GM12878 (cell line): ENCODE results near the gene ALMS1. TPM values are rescaled to one million over a fixed set of nuclear protein-coding genes. Genes with fewer than 3 reads are reported as not detected.

ENCODE experiments used
- ATAC-seq: fragments of 200-7000 bp; cut with Tn5 transposase; 3 replicates; pipeline ENCODE4 v1.9.1; 2020; ENCODE audit warnings: mild to moderate bottlenecking, moderate library complexity
- BruUV-seq: library from RNA; stranded (reverse); fragments of 400-500 nt; replicated peaks from 2 replicates; lab custom pipeline; 2021; lab: Mats Ljungman, UMichigan
- CTCF ChIA-PET: fragments of 300-600 bp; sonication (Branson Sonifier 250); formaldehyde crosslinking; extraction: SDS; loops from one replicate; lab custom pipeline; 2021; ENCODE audit warnings: inconsistent platforms; lab: Yijun Ruan, JAX
- POLR2A ChIA-PET: fragments of 350-600 bp; formaldehyde crosslinking; extraction: SDS; loops from one replicate; lab custom pipeline; 2021; ENCODE audit warnings: inconsistent platforms; lab: Charles Lee
- RAD21 ChIA-PET: fragments of 300-600 bp; sonication (Branson Sonifier 250); formaldehyde crosslinking; loops from one replicate; lab custom pipeline; 2023; ENCODE audit warnings: antibody characterized with exemption; ENCODE audit not compliant: unreplicated experiment; lab: Charles Lee
- SMC1A ChIA-PET: fragments of 300-600 bp; sonication (Branson Sonifier 250); formaldehyde crosslinking; loops from one replicate; lab custom pipeline; 2023; ENCODE audit not compliant: unreplicated experiment, uncharacterized antibody; lab: Charles Lee
- DNase-seq: peaks from one replicate; pipeline ENCODE4 v3.0.0-alpha.2; 2011; ENCODE audit warnings: low read depth, low spot score
- FAIRE-seq: peaks from 3 replicates; lab custom pipeline; 2011; peaks lifted over from hg19 to GRCh38; lab: Jason Lieb, UNC
- H2AFZ ChIP-seq: 2 replicates; pipeline ENCODE4 v1.6.0; 2011; ENCODE audit warnings: low read depth, low read length, control low read depth; ENCODE audit not compliant: control insufficient read depth
- H3K27ac ChIP-seq: 2 replicates; pipeline ENCODE4 v1.5.1; 2011; ENCODE audit warnings: control low read depth; ENCODE audit not compliant: control insufficient read depth, insufficient read depth
- H3K27me3 ChIP-seq, 2 experiments: replicated peaks in 1 of 2; 2 replicates each; pipeline versions ENCODE4 v1.6.0 to v1.6.1; 2011; ENCODE audit warnings: low read length in 1 of 2; ENCODE audit not compliant: control insufficient read depth in 2 of 2, insufficient read depth in 2 of 2
- H3K36me3 ChIP-seq, 2 experiments: 2 replicates each; pipeline ENCODE4 v1.5.1; 2011; ENCODE audit warnings: low read length in 1 of 2; ENCODE audit not compliant: control insufficient read depth in 2 of 2, insufficient read depth in 2 of 2
- H3K4me1 ChIP-seq: 2 replicates; pipeline ENCODE4 v1.6.1; 2011; ENCODE audit warnings: mild to moderate bottlenecking, low read length, moderate library complexity, mixed read lengths; ENCODE audit not compliant: control insufficient read depth, insufficient read depth
- H3K4me2 ChIP-seq: 2 replicates; pipeline ENCODE4 v1.6.0; 2011; ENCODE audit warnings: control low read depth; ENCODE audit not compliant: control insufficient read depth, insufficient read depth
- H3K4me3 ChIP-seq: fragments of 200-600 bp; sonication (generic); 2 replicates; pipeline ENCODE4 v1.5.1; 2016
- H3K79me2 ChIP-seq: 2 replicates; pipeline ENCODE4 v1.6.0; 2011; ENCODE audit warnings: low read length; ENCODE audit not compliant: control insufficient read depth, insufficient read depth
- H3K9ac ChIP-seq: 2 replicates; pipeline ENCODE4 v1.8.0; 2011; ENCODE audit warnings: low read length, control low read depth, mixed read lengths; ENCODE audit not compliant: control insufficient read depth, insufficient read depth
- H3K9me3 ChIP-seq: replicated peaks from 3 replicates; pipeline ENCODE4 v1.5.1; 2011; ENCODE audit warnings: mild to moderate bottlenecking, low read length; ENCODE audit not compliant: control insufficient read depth, insufficient read depth
- H4K20me1 ChIP-seq: 2 replicates; pipeline ENCODE4 v1.6.0; 2011; ENCODE audit not compliant: control insufficient read depth, insufficient read depth
- CBX5 ChIP-seq: sonication (generic); IDR thresholded peaks from 2 replicates; pipeline ENCODE4 v1.6.1; 2016; ENCODE audit warnings: low read depth, moderate library complexity, mild to moderate bottlenecking, inconsistent platforms
- EP300 ChIP-seq, 2 experiments: fragments of 150-350 bp in 1 of 2; IDR thresholded peaks; 2 replicates each; pipeline ENCODE4 v1.6.1; 2011 to 2012; ENCODE audit warnings: low read depth in 2 of 2, low read length in 2 of 2, borderline replicate concordance in 1 of 2, improper control_type of control experiment in 1 of 2, inconsistent platforms in 1 of 2; ENCODE audit not compliant: control insufficient read depth in 1 of 2
- ZBTB40 ChIP-seq: fragments of 450-650 bp; IDR thresholded peaks from 2 replicates; pipeline ENCODE4 v1.6.1; 2016; ENCODE audit warnings: mild to moderate bottlenecking, moderate library complexity, borderline replicate concordance
- WGBS: methylation state at CpG from one replicate; pipeline ENCODE4 v1.1.6; 2016; ENCODE audit warnings: low lambda C conversion rate; ENCODE audit not compliant: insufficient replicate concordance, insufficient coverage; ENCODE audit errors: missing lambda C conversion rate; 5-methylcytosine and 5-hydroxymethylcytosine counted together
- in situ Hi-C: fragments of 300-500 bp; cut with MboI; formaldehyde crosslinking; loops from 9 replicates; pipeline ENCODE4 v1.14.3; 2018; ENCODE audit warnings: mixed read lengths
- intact Hi-C: fragments of 100-400 bp; cut with micrococcal nuclease; formaldehyde crosslinking; loops from one replicate; pipeline ENCODE4 v1.14.2; 2022; ENCODE audit not compliant: unreplicated experiment
- polyA plus RNA-seq, 11 experiments: library from polyadenylated mRNA; depleted of rRNA in 4 of 11; unstranded in 6 of 11; stranded (reverse) in 5 of 11; fragments of >200 nt; fragmentation: Nextera tagmentation in 4 of 11; fragmentation: Illumina TruSeq in 1 of 11; extraction: Ambion mirVana in 4 of 11; extraction: Trizol in 1 of 11; gene quantifications; 1 replicate in 1 of 11; 2 replicates in 10 of 11; pipeline versions ENCODE4 v1.2.1 to v1.2.3, GENCODE V29; 2011 to 2016; ENCODE audit warnings: inconsistent platforms in 2 of 11, missing spikeins in 2 of 11, low read depth in 1 of 11
- total RNA-seq, 4 experiments: library from RNA; depleted of rRNA in 3 of 4; stranded (reverse); fragments of >200 nt in 3 of 4; fragmentation: Illumina TruSeq in 1 of 4; extraction: Trizol in 1 of 4; gene quantifications; 2 replicates each; pipeline versions ENCODE4 v1.2.1 to v1.2.3, GENCODE V29; 2013 to 2021

ALMS1 gene
- total and polyA plus RNA-seq, 10 of the 15 experiments (the other 5 are each of a cell fraction or from before 2014, with no cell fraction given): 1.1 to 25.8 (median 10.6) TPM

- TF ChIP-seq ZBTB40: no peak
- TF ChIP-seq, all 136 proteins: peak for 0
Observed at GRCh38 chr2:73426176-73426575, 40.5 kb downstream of the ALMS1 start (continued).

DNA sequence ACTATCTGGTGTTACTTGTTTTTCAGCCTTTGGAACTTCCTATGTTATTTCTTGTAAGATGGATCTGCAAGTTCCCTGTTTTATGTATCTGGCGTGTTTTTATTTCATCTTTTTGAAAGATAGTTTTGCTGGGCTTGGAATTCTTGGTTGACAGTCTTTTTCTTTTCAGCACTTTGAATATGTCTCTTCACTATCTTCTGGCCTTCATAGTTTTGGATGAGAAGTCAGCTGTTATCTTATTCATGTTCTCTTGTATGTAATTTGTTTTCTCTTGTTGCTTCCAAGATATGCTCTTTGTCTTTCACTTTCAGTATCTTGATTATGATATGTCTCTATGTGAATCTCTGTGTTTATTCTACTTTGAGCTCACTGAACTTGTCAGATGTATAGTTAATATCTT is 50.4 kb downstream of the ALMS1 start:
- Histone ChIP-seq H4K20me1 (no peaks in the 10 kb centered on the region), H3K9ac (no peak overlapping the region), H3K27me3 (no peaks in the 10 kb centered on the region), H3K4me3 (no peak overlapping the region), H3K4me2 (no peak overlapping the region), H3K9me3 (peaks cover 9% of the 10 kb centered on the region; the same call in 1 of the 3 replicates), H3K4me1 (no peaks in the 10 kb centered on the region), H2AFZ (no peak overlapping the region), H3K79me2 (no peaks in the 10 kb centered on the region), H3K27ac (no peak overlapping the region), H3K36me3 (peaks cover 0 to 2% of the 10 kb centered on the region in 2 experiments; a peak in 1 of 4 replicates)
- CTCF ChIA-PET: no interaction called here
- no peak for ATAC-seq
- FAIRE-seq: no peak
- POLR2A ChIA-PET: no interaction called here
- RAD21 ChIA-PET: no interaction called here
- DNase-seq: no peak
- no TSS peak for BruUV-seq
- SMC1A ChIA-PET: no interaction called here
- 100% methylated on average over 1 of the region's 1 CpG for WGBS
- in situ Hi-C loops: no loop called here
- TF ChIP-seq EP300 (IDR thresholded peaks at IDR 0.05; ENCODE audit: borderline replicate concordance in 1 of 2, control insufficient read depth in 1 of 2, low read depth in 2 of 2, low read length in 2 of 2) (no peak), CBX5 (peak; percentile 88; the same call in 1 of the 2 replicates)
- intact Hi-C loops: no loop called here
